GM23338 (cell line): ENCODE data around the gene P2RY6. TPM values are rescaled to one million over a fixed set of nuclear protein-coding genes. Genes with fewer than 3 reads are reported as not detected.
"Not testable (repeated sequence)": the region's sequence is repeated elsewhere in the genome, so short reads cannot be mapped to it uniquely, and the experiment has no call there.

Experiments
- ATAC-seq: fragments of 200-7000 bp; cut with Tn5 transposase; 3 replicates; pipeline ENCODE4 v1.9.1; 2020
- DNase-seq: peaks from one replicate; pipeline ENCODE4 v3.0.0-alpha.2; 2015; ENCODE audit warnings: low spot score
- H2AFZ ChIP-seq: fragments of 200-600 bp; sonication (generic); 2 replicates; pipeline ENCODE4 v1.8.0; 2016; ENCODE audit warnings: antibody characterized with exemption, mild to moderate bottlenecking, moderate library complexity
- H3F3A ChIP-seq: fragments of 200-600 bp; sonication (generic); replicated peaks from 2 replicates; pipeline ENCODE4 v1.8.0; 2017; ENCODE audit warnings: antibody characterized with exemption, mixed run types, low read depth
- H3K27ac ChIP-seq: fragments of 200-600 bp; sonication (generic); 2 replicates; pipeline ENCODE4 v1.6.1; 2016; ENCODE audit warnings: low read depth
- H3K27me3 ChIP-seq: fragments of 200-600 bp; sonication (generic); 2 replicates; pipeline ENCODE4 v1.8.0; 2016; ENCODE audit warnings: mild to moderate bottlenecking, mixed run types, moderate library complexity; ENCODE audit not compliant: insufficient read depth
- H3K36me3 ChIP-seq: fragments of 200-600 bp; sonication (generic); 2 replicates; pipeline ENCODE4 v1.8.0; 2016; ENCODE audit warnings: mild to moderate bottlenecking; ENCODE audit not compliant: insufficient read depth
- H3K4me1 ChIP-seq: fragments of 200-600 bp; sonication (generic); 2 replicates; pipeline ENCODE4 v1.8.0; 2016; ENCODE audit warnings: mild to moderate bottlenecking, moderate library complexity; ENCODE audit not compliant: insufficient read depth
- H3K4me2 ChIP-seq: fragments of 200-600 bp; sonication (generic); 2 replicates; pipeline ENCODE4 v1.7.1; 2017; ENCODE audit warnings: mixed run types
- H3K4me3 ChIP-seq: fragments of 200-600 bp; sonication (generic); 2 replicates; pipeline ENCODE4 v1.6.1; 2016; ENCODE audit warnings: mixed run types
- H3K79me2 ChIP-seq: fragments of 200-600 bp; sonication (generic); replicated peaks from 2 replicates; pipeline ENCODE4 v1.8.0; 2017; ENCODE audit warnings: mild to moderate bottlenecking; ENCODE audit not compliant: insufficient read depth
- H3K9me2 ChIP-seq: fragments of 200-600 bp; sonication (generic); 2 replicates; pipeline ENCODE4 v1.8.0; 2017; ENCODE audit not compliant: insufficient read depth
- H4K20me1 ChIP-seq: fragments of 200-600 bp; sonication (generic); replicated peaks from 2 replicates; pipeline ENCODE4 v1.8.0; 2017; ENCODE audit warnings: mild to moderate bottlenecking; ENCODE audit not compliant: insufficient read depth
- H3K27ac Mint-ChIP-seq: 2 replicates; pipeline ENCODE4 v1.8.0; 2020; ENCODE audit warnings: inconsistent platforms, mild to moderate bottlenecking, moderate library complexity, mixed read lengths
- H3K27me3 Mint-ChIP-seq: 3 replicates; pipeline ENCODE4 v1.8.0; 2022; ENCODE audit warnings: low read depth, mild to moderate bottlenecking, moderate library complexity, mixed read lengths, inconsistent platforms; ENCODE audit not compliant: insufficient read depth, poor library complexity
- H3K36me3 Mint-ChIP-seq: 3 replicates; pipeline ENCODE4 v1.8.0; 2021; ENCODE audit warnings: low read depth, mild to moderate bottlenecking, inconsistent platforms, moderate library complexity, mixed read lengths
- H3K4me1 Mint-ChIP-seq: 3 replicates; pipeline ENCODE4 v1.8.0; 2020; ENCODE audit warnings: mild to moderate bottlenecking, inconsistent platforms, mixed read lengths
- H3K4me3 Mint-ChIP-seq: 3 replicates; pipeline ENCODE4 v1.8.0; 2021; ENCODE audit warnings: moderate library complexity, mild to moderate bottlenecking, inconsistent platforms, mixed read lengths
- H3K9me3 Mint-ChIP-seq: 3 replicates; pipeline ENCODE4 v1.8.0; 2020; ENCODE audit warnings: moderate library complexity, mild to moderate bottlenecking, inconsistent platforms, mixed read lengths
- CREB1 ChIP-seq: fragments of 250-450 bp; sonication (Bioruptor Pico); IDR thresholded peaks from 2 replicates; pipeline ENCODE4 v1.5.0; 2020; ENCODE audit warnings: low read depth, mild to moderate bottlenecking, moderate library complexity
- ETS1 ChIP-seq: IDR thresholded peaks from 2 replicates; pipeline ENCODE4 v1.6.1; 2016; ENCODE audit warnings: antibody characterized with exemption
- EZH2 ChIP-seq: fragments of 200-600 bp; sonication (generic); IDR thresholded peaks from one replicate; pipeline ENCODE4 v1.8.0; 2017; ENCODE audit warnings: antibody characterized with exemption, mild to moderate bottlenecking, low read depth; ENCODE audit not compliant: unreplicated experiment
- NANOG ChIP-seq: IDR thresholded peaks from 2 replicates; pipeline ENCODE4 v1.6.1; 2016; ENCODE audit warnings: antibody characterized with exemption, borderline replicate concordance
- POLR2AphosphoS5 ChIP-seq: IDR thresholded peaks from 2 replicates; pipeline ENCODE4 v1.6.1; 2016; ENCODE audit warnings: antibody characterized with exemption, low read depth
- STAT1 ChIP-seq: IDR thresholded peaks from one replicate; pipeline ENCODE4 v1.6.1; 2016; ENCODE audit warnings: antibody characterized with exemption; ENCODE audit not compliant: unreplicated experiment
- ZNF114 ChIP-seq: fragments of 250-450 bp; sonication (Bioruptor Pico); IDR thresholded peaks from 2 replicates; pipeline ENCODE4 v1.5.0; 2020; ENCODE audit warnings: mild to moderate bottlenecking, moderate library complexity
- ZNF462 ChIP-seq: fragments of 250-450 bp; sonication (Bioruptor Pico); IDR thresholded peaks from 2 replicates; pipeline ENCODE4 v1.5.0; 2020; ENCODE audit warnings: mild to moderate bottlenecking, moderate library complexity
- polyA plus RNA-seq: library from polyadenylated mRNA; unstranded; fragments of >200 nt; fragmentation: Nextera tagmentation; extraction: Ambion mirVana; gene quantifications from 2 replicates; pipeline ENCODE4 v1.2.1, GENCODE V29; 2016
- total RNA-seq: library from RNA; depleted of rRNA; stranded (reverse); fragments of >200 nt; shearing (Covaris generic); gene quantifications from 2 replicates; pipeline ENCODE4 v1.2.3, GENCODE V29; 2014
- TF ChIP-seq, protein P1 (sequence below), 2 experiments: fragments of 200-600 bp in 1 of 2; sonication (generic) in 1 of 2; conservative IDR thresholded peaks; 2 replicates each; pipeline versions ENCODE4 v1.5.1 to v1.6.1; 2016 to 2017; ENCODE audit warnings: antibody characterized with exemption in 2 of 2, low read depth in 2 of 2, mild to moderate bottlenecking in 2 of 2, moderate library complexity in 1 of 2
- TF ChIP-seq, protein P2 (sequence below): IDR thresholded peaks from one replicate; pipeline ENCODE4 v1.6.1; 2018; ENCODE audit warnings: antibody characterized with exemption; ENCODE audit not compliant: unreplicated experiment

Gene P2RY6
- total and polyA plus RNA-seq, 2 experiments from 2014 or later: not detected

GRCh38 chr11:73271478-73271865 is 666 bp upstream of the P2RY6 start:
- H3K4me3 Mint-ChIP-seq, H3K36me3 ChIP-seq, H3K9me3 Mint-ChIP-seq, H3K27me3 ChIP-seq, H3K27ac ChIP-seq, H3K4me3 ChIP-seq, H3K9me2 ChIP-seq, ATAC-seq, H3K4me2 ChIP-seq, H3K79me2 ChIP-seq, H3K4me1 ChIP-seq, H2AFZ ChIP-seq, H3F3A ChIP-seq, H4K20me1 ChIP-seq, DNase-seq, H3K36me3 Mint-ChIP-seq: not testable (repeated sequence)
- H3K27ac Mint-ChIP-seq: peak overlapping the region; percentile 65; the same call in 1 of the 2 replicates
- H3K4me1 Mint-ChIP-seq: peaks cover 46% of the 10 kb centered on the region
- H3K27me3 Mint-ChIP-seq: peaks cover 20% of the 10 kb centered on the region

GRCh38 chr11:73272680-73273038 is 521 bp downstream of the P2RY6 start:
- H3K27ac ChIP-seq: no peak overlapping the region
- H2AFZ ChIP-seq: no peak overlapping the region
- H3K27me3 ChIP-seq: no peaks in the 10 kb centered on the region
- H3K36me3 ChIP-seq: no peaks in the 10 kb centered on the region
- no peaks in the 10 kb centered on the region for H4K20me1 ChIP-seq
- H3K79me2 ChIP-seq: no peaks in the 10 kb centered on the region
- Mint-ChIP-seq H3K4me1 (peaks cover 43% of the 10 kb centered on the region), H3K9me3 (no peaks in the 10 kb centered on the region), H3K27me3 (peaks cover 18% of the 10 kb centered on the region), H3K27ac (peak overlapping the region; percentile 74), H3K4me3 (no peak overlapping the region), H3K36me3 (no peaks in the 10 kb centered on the region)
- TF ChIP-seq ZNF114: no peak
- TF ChIP-seq, protein P1, sequence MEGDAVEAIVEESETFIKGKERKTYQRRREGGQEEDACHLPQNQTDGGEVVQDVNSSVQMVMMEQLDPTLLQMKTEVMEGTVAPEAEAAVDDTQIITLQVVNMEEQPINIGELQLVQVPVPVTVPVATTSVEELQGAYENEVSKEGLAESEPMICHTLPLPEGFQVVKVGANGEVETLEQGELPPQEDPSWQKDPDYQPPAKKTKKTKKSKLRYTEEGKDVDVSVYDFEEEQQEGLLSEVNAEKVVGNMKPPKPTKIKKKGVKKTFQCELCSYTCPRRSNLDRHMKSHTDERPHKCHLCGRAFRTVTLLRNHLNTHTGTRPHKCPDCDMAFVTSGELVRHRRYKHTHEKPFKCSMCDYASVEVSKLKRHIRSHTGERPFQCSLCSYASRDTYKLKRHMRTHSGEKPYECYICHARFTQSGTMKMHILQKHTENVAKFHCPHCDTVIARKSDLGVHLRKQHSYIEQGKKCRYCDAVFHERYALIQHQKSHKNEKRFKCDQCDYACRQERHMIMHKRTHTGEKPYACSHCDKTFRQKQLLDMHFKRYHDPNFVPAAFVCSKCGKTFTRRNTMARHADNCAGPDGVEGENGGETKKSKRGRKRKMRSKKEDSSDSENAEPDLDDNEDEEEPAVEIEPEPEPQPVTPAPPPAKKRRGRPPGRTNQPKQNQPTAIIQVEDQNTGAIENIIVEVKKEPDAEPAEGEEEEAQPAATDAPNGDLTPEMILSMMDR (conservative IDR thresholded peaks at IDR 0.05; ENCODE audit: low read depth in 2 of 2): no peak
- no peak for TF ChIP-seq EZH2
- TF ChIP-seq ETS1: no peak
- no peak for TF ChIP-seq NANOG
- TF ChIP-seq CREB1 (CRISPR knock-in tag): no peak
- TF ChIP-seq, protein P2, sequence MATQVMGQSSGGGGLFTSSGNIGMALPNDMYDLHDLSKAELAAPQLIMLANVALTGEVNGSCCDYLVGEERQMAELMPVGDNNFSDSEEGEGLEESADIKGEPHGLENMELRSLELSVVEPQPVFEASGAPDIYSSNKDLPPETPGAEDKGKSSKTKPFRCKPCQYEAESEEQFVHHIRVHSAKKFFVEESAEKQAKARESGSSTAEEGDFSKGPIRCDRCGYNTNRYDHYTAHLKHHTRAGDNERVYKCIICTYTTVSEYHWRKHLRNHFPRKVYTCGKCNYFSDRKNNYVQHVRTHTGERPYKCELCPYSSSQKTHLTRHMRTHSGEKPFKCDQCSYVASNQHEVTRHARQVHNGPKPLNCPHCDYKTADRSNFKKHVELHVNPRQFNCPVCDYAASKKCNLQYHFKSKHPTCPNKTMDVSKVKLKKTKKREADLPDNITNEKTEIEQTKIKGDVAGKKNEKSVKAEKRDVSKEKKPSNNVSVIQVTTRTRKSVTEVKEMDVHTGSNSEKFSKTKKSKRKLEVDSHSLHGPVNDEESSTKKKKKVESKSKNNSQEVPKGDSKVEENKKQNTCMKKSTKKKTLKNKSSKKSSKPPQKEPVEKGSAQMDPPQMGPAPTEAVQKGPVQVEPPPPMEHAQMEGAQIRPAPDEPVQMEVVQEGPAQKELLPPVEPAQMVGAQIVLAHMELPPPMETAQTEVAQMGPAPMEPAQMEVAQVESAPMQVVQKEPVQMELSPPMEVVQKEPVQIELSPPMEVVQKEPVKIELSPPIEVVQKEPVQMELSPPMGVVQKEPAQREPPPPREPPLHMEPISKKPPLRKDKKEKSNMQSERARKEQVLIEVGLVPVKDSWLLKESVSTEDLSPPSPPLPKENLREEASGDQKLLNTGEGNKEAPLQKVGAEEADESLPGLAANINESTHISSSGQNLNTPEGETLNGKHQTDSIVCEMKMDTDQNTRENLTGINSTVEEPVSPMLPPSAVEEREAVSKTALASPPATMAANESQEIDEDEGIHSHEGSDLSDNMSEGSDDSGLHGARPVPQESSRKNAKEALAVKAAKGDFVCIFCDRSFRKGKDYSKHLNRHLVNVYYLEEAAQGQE: no peak
- no peak for TF ChIP-seq ZNF462 (CRISPR knock-in tag)
- TF ChIP-seq STAT1: no peak
- TF ChIP-seq POLR2AphosphoS5: no peak
- H3K4me1 ChIP-seq: peaks cover 6% of the 10 kb centered on the region; the same call in 1 of the 2 replicates
- no peaks in the 10 kb centered on the region for H3K9me2 ChIP-seq
- H3K4me3 ChIP-seq: no peak overlapping the region
- H3K4me2 ChIP-seq: no peak overlapping the region
- ATAC-seq (no peak), DNase-seq (no peak)
- H3F3A ChIP-seq: no peaks in the 10 kb centered on the region
